NCI-H146 (cell line): ENCODE results near the gene ZNF473.

ENCODE experiments used
- DNase-seq: peaks from one replicate; lab custom pipeline; 2025; lab: John Stamatoyannopoulos, UW

Gene ZNF473

DNA sequence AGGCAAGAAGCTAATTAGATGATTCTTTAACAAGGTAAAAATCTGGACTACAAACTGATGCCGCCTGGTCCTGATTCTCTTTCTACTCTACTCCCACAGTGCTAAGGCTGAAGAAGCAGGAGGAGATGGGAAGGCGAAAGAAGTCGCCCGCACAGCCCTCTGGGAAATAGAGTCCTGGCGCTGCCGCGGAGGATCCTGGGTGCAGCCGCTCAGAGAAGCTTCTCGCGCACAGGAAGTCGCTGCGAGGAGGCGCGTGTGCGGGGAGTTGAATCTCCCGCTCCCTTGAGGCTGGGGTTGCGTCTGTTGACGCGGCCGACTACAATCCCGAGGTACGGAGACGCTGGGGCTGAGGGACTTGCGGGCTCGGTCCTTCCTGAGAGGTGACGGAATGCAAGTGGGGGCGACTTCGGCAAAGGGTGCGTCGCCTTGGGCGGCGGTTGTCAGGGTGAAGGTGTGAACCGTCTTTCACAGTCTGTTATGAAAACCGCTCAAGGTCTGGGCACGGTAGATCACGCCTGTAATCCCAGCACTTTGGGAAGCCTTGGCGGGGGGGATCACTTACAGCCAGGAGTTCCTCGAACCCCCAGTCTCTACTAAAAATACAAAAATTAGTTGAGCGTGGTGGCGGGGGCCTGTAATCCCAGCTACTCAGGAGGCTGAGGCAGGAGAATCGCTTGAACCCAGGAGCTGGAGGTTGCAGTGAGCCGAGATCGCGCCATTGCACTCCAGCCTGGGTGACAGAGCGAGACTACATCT, at the start of gene ZNF473:
Gene ZNF473, plus strand, starts transcription at position 212 of the 756 bp plus-strand sequence. CDS start 5,078 bp downstream, outside the sequence.
- DNase-seq = peak; percentile 97

DNA sequence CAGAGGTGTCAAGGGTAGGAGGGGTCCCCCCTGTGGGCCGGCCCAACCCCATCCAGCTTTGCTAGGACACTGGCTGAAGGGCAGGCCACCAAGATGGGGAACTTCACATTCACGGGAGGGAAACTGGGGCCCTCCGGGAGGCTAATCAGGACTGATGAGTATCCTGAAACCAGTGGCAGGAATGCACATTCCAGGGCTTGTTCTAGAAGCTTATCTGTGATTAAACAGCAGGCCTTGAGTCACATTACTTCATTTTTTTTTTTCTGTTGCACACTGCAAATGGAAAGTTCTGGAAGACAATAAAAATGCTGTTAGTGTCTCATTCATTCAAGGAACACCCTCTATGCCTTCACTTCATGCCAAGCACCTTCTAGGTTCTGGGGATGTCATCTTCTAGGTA, 49.3 kb upstream of the ZNF473 start:
- no peak for DNase-seq

GRCh38 chr19:49977076-49977475, 48.7 kb upstream of the ZNF473 start:
- no peak for DNase-seq

DNA sequence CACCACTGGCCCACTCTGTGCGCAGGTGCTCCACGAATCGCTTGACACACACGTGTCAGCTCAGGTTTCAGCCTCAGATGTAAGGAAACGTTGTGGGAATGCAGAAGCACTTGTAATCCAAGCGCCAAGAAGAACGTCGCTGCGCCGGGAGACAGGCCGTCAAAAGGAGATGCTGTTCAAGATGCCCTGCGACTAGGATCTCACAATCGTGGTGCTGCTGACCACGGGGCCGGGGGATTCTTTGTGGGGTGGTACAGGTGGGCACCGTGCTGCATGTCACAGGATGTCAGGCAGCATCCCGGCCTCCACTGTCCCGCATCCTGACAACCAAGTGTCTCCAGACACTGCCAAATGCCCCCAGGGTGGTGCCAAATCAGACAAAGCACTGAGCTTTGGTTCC, 47.9 kb upstream of the ZNF473 start:
- DNase-seq = no peak

- no peak for DNase-seq
Observed at GRCh38 chr19:49978324-49978723, 47.5 kb upstream of the ZNF473 start.

DNA sequence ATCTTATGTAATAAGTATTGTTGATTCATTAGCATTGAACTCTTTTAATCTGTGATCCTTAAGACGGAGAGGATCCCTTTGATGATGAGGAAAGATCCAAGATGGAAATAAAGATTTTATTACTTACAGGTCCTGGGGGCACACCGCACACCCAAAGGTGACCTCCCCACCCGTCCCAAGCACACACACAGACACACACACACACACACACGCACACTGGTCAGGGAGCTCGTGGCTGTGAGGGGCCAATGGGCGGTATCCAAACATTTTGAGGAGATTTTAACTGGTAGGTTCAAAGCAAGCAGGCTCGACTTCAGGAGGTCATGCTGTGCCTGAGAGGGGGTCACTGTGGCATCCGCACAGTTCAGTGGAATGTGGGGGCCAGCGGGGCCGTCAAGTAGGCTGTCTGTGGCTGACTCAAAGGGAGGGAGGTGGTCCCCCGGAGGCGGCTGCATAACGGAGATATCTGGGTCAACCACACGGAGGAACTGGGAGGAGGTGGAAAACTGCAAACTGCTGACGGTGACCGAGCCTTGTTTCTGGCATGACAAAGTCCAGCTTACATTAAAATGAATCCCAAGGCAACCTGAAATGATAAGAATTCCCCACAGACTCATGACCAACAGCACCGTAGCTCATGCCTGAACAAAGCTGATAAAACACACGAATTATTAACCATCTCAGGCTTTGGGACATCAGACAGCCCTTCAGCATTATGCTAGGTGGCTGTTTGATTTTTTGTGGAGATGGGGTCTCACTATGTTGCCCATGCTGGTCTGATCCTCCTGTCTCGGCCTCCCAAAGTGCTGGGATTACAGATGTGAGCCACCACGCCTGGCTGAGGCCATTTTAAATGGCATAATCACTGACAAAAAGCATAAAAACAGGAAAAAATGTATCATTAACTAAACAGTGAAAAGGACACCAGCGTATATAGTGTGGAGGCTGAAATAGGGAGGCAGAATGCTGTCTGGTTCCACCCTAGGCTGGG, 43.9 kb upstream of the ZNF473 start:
- no peak for DNase-seq

- peak; percentile 54 for DNase-seq
Observed at GRCh38 chr19:49983645-49984229, 42.1 kb upstream of the ZNF473 start.

GRCh38 chr19:49984491-49984890, 41.3 kb upstream of the ZNF473 start:
- DNase-seq = no peak

DNA sequence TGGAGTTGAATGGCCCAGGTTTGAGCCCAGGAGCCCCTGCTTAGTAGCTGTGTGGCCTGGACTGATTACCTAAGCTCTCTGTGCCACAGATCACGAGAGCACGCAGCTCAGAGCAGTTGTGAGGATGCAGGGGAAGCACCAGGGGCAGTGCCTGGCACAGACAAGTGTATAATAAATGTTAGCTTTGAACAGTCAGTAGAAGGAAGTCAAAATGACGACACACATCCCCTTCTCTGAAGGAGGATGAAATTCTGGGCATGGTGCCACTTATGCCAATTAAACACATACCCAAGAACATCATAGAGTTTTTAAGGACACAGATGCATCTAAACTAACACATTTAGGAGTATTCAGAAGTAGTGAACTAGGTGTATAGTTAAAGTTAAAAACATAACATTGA, 39.9 kb upstream of the ZNF473 start:
- no peak for DNase-seq

DNA sequence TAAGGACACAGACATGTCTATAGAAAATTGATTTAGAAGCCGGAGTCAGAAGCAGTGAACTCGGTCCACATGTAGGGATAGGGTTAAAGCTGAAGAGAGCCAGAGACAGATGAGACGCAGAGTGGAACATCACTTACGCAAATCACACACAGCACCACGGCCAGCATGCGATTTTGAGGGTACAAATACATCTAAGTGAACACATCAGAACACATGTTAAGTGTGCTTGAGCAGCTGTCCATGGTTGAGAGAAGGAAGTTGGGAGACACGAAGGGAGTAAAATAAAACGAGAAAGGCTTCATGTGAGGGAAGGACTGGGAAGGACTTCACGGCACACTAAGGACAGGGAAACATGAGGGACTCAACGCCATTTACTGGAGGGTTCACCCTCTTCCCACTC, 39.5 kb upstream of the ZNF473 start:
- no peak for DNase-seq

DNA sequence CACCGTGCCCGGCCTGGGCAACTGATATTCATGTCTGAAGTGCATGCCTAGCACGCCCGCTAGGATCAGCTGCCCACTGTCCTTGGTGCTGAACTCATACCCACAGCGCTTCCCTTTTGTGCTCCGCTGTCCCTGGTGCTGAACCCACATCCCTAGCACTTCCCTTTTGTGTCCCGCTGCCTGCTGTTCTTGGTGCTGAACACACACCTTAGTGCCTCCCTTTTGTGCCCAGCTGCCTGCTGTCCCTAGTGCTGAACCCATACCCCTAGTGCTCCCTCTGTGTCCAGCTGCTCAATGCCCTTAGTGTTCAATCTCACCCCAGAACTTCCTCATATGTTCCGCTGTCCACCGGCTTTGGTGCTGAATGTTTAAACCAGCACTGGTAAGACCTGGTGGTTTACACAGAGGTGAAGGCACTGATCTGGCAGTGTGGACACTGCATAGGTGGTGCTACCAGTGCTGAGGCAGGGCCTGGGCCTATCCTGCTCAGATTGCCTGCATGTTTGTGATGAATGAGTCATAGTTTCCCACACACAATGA, 38.6 kb upstream of the ZNF473 start:
- no peak for DNase-seq

- no peak for DNase-seq
Observed at GRCh38 chr19:49988007-49988406, 37.8 kb upstream of the ZNF473 start.

- DNase-seq = no peak
Observed at GRCh38 chr19:49988433-49988832, 37.4 kb upstream of the ZNF473 start.

DNA sequence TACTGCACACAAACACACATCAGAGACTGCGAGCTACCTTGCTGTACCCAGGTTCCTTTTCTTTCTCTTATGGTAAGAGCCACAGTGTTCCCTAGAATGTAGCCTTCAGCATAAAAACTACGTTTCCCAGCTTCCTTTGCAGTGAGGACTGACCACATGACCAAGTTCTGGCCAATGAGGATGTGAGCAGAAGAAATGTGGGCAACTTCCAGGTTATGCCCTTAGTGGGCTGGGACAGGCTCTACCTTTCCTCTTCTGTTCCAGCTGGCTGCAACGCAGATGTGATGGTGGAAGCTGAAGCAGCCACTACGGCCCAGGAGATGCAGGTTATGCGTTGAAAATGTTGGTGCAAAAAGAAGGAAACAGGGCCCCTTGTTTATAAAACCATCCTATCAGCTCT, 28.1 kb upstream of the ZNF473 start:
- DNase-seq = peak; percentile 16

- DNase-seq = no peak
Observed at GRCh38 chr19:49999371-50000010, 26.3 kb upstream of the ZNF473 start.

- DNase-seq = no peak
Observed at GRCh38 chr19:50000038-50000840, 25.6 kb upstream of the ZNF473 start.

DNA sequence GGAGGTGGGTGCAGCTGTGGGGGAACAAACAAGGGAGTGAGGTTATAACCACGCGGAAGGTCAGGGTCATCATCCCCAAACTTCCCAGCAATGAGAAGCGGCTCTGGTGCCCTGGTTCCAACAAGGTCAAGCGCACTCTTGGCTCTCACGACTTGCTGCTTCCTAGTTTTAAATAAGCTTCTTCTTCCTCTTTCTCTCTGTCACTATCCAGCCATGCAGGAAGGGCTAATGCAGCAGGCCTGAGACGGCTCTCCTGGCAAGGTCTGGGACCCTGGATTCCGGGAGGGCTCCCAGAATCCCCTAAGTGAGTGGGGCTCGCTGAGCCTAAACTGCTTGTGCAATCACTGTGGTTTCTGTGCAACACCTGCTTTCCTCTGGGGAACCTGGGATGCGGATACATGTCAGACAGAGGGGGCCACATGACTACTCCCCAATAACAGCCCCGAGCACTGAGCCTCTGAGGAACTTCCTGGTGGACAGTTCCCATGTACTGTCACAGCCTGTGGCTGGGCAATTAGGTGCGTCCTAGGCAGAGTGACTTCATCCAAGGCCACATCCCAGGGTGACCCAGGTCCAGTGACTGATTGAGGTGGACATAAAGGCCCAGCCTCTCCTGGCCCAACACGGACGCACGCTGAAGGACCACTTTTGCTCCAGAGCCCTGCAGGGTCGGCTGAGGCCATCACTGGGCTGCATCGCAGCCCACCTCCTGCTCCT, 24.8 kb upstream of the ZNF473 start:
- DNase-seq = no peak

DNA sequence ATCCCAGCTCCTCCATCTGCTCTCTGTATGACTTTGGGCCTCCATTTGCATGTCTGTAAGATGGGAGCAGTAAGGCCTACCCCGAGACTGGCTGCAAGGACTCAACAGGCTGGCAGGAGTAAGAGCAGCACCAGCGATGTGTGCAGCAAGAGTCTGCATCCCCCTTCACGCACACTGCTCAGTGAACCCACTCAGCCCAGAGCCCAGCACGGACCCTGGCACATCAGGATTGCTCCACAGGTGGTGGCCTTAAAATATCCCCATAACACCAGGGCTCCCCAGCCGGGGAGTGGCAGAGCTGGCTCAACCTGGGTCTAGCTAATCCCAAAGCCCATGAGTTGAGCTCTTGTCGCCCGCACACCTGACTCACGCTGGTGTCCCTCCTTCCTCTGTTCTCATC, 24.0 kb upstream of the ZNF473 start:
- no peak for DNase-seq

DNA sequence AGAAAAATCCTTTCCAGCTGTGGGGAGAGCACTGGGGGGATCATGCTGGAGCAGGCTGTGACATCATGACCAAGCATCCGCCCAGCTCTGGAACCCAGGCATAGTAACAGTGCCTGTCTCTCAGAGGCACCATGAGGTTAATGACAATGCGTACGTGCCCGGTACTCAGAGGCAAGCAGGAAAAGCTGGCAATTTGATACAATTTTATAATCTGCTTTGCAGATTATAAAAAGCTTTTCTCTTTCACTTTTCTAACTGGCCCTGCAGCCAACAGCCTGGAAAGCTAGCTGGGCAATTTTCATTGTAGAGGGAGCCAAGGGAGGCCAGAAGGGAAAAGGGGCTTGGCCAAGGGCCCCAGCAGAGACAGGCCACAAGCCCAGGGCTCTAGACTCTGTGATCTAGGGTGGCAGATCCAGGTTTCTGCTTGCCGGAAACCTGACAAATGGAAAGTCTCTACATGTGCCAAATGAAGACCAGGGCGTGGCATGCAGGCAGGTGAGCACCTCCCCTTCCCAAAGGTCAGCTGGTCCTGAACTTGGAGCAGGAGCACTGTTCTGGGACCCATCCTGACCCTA, 23.3 kb upstream of the ZNF473 start:
- DNase-seq = no peak

- no peak for DNase-seq
Observed at GRCh38 chr19:50003254-50003788, 22.5 kb upstream of the ZNF473 start.
